Measurements from ENCODE around the gene OR8D1.

DNA sequence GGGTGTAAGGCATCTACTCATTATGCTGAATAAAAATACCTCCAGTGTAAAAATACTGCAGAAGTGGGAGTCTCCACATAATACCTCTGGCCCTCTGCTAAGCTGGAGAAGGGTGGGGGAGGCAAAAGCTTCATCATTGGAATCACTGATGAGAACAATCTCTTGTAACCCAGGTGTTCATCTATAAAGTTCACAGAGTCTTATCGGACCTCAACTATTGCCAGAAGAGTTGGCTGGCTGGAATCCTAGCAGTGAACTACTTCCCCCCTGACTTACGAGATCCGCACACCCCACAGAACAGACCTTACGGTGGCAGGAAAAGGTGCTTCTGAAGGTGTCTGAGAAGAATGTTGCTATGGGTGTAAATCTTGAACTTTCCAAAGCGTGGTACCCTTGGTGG is 2.5 kb downstream of the OR8D1 start:
- TF ChIP-seq, protein P1, sequence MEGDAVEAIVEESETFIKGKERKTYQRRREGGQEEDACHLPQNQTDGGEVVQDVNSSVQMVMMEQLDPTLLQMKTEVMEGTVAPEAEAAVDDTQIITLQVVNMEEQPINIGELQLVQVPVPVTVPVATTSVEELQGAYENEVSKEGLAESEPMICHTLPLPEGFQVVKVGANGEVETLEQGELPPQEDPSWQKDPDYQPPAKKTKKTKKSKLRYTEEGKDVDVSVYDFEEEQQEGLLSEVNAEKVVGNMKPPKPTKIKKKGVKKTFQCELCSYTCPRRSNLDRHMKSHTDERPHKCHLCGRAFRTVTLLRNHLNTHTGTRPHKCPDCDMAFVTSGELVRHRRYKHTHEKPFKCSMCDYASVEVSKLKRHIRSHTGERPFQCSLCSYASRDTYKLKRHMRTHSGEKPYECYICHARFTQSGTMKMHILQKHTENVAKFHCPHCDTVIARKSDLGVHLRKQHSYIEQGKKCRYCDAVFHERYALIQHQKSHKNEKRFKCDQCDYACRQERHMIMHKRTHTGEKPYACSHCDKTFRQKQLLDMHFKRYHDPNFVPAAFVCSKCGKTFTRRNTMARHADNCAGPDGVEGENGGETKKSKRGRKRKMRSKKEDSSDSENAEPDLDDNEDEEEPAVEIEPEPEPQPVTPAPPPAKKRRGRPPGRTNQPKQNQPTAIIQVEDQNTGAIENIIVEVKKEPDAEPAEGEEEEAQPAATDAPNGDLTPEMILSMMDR (IDR thresholded peaks at IDR 0.05), result no peak
- no peak for TF ChIP-seq POLR2A (IDR thresholded peaks at IDR 0.05)
